Hepatocyte (in vitro differentiated cells): ENCODE results near the gene CCDC34. TPM values are rescaled to one million over a fixed set of nuclear protein-coding genes. Genes with fewer than 3 reads are reported as not detected.

Source experiments
- DNase-seq: peaks from one replicate; pipeline ENCODE4 v3.0.0-alpha.2; 2016; ENCODE audit warnings: low spot score
- H2AFZ ChIP-seq: fragments of 200-600 bp; sonication (generic); 2 replicates; pipeline ENCODE4 v1.6.0; 2016; ENCODE audit warnings: antibody characterized with exemption, mild to moderate bottlenecking
- H3K27ac ChIP-seq: fragments of 200-600 bp; sonication (generic); 2 replicates; pipeline ENCODE4 v1.5.1; 2016; ENCODE audit warnings: mild to moderate bottlenecking
- H3K27me3 ChIP-seq: fragments of 200-600 bp; sonication (generic); 2 replicates; pipeline ENCODE4 v1.6.1; 2016
- H3K36me3 ChIP-seq: fragments of 200-600 bp; sonication (generic); replicated peaks from 2 replicates; pipeline ENCODE4 v1.5.1; 2016; ENCODE audit warnings: low read depth; ENCODE audit not compliant: insufficient read depth
- H3K4me1 ChIP-seq: fragments of 200-600 bp; sonication (generic); 2 replicates; pipeline ENCODE4 v1.5.1; 2016; ENCODE audit warnings: mild to moderate bottlenecking, moderate library complexity; ENCODE audit not compliant: insufficient read depth
- H3K4me2 ChIP-seq: fragments of 200-600 bp; sonication (generic); 2 replicates; pipeline ENCODE4 v1.6.0; 2016
- H3K4me3 ChIP-seq: fragments of 200-600 bp; sonication (generic); 2 replicates; pipeline ENCODE4 v1.5.1; 2016; ENCODE audit warnings: mild to moderate bottlenecking
- H3K79me2 ChIP-seq: fragments of 200-600 bp; sonication (generic); 2 replicates; pipeline ENCODE4 v1.6.0; 2017; ENCODE audit warnings: mild to moderate bottlenecking
- H3K9me2 ChIP-seq: fragments of 200-600 bp; sonication (generic); replicated peaks from 2 replicates; pipeline ENCODE4 v1.6.0; 2017; ENCODE audit warnings: mild to moderate bottlenecking; ENCODE audit not compliant: insufficient read depth
- H3K9me3 ChIP-seq: fragments of 200-600 bp; sonication (generic); 2 replicates; pipeline ENCODE4 v1.5.1; 2016; ENCODE audit warnings: low read depth, mild to moderate bottlenecking
- H4K20me1 ChIP-seq: fragments of 200-600 bp; sonication (generic); 2 replicates; pipeline ENCODE4 v1.6.0; 2016; ENCODE audit warnings: mild to moderate bottlenecking; ENCODE audit not compliant: insufficient read depth, poor library complexity, severe bottlenecking
- EZH2 ChIP-seq: fragments of 200-600 bp; sonication (generic); IDR thresholded peaks from 2 replicates; pipeline ENCODE4 v1.6.1; 2016; ENCODE audit warnings: antibody characterized with exemption, mild to moderate bottlenecking, borderline replicate concordance
- EZH2phosphoT487 ChIP-seq: fragments of 200-600 bp; sonication (generic); IDR thresholded peaks from one replicate; pipeline ENCODE4 v1.6.1; 2018; ENCODE audit warnings: antibody characterized with exemption, mild to moderate bottlenecking, low read depth, moderate library complexity; ENCODE audit not compliant: unreplicated experiment, severe bottlenecking
- WGBS: methylation state at CpG from one replicate; pipeline ENCODE4 v1.1.6; 2016; ENCODE audit warnings: low lambda C conversion rate; ENCODE audit errors: missing lambda C conversion rate; 5-methylcytosine and 5-hydroxymethylcytosine counted together
- polyA plus RNA-seq: library from polyadenylated mRNA; unstranded; fragments of >200 nt; fragmentation: Nextera tagmentation; extraction: Ambion mirVana; gene quantifications from 2 replicates; pipeline ENCODE4 v1.2.1, GENCODE V29; 2016
- total RNA-seq: library from RNA; depleted of rRNA; stranded (reverse); fragments of >200 nt; gene quantifications from 2 replicates; pipeline ENCODE4 v1.2.3, GENCODE V29; 2014
- TF ChIP-seq, protein P1 (sequence below): fragments of 200-600 bp; sonication (generic); IDR thresholded peaks from 2 replicates; pipeline ENCODE4 v1.5.1; 2016; ENCODE audit warnings: antibody characterized with exemption, mild to moderate bottlenecking; ENCODE audit not compliant: poor library complexity

CCDC34 gene
- total and polyA plus RNA-seq, 2 experiments from 2014 or later = 6.0 to 7.5 TPM

- H4K20me1 ChIP-seq = no peaks in the 10 kb centered on the region
- DNase-seq = no peak
- H2AFZ ChIP-seq = no peak overlapping the region
- H3K79me2 ChIP-seq = peaks cover 5% of the 10 kb centered on the region
- H3K27ac ChIP-seq = no peak overlapping the region
- H3K4me3 ChIP-seq = no peak overlapping the region
- H3K27me3 ChIP-seq = no peaks in the 10 kb centered on the region
- no peaks in the 10 kb centered on the region for H3K36me3 ChIP-seq
- H3K4me1 ChIP-seq = peaks cover 28% of the 10 kb centered on the region
- no peaks in the 10 kb centered on the region for H3K9me3 ChIP-seq
- no peaks in the 10 kb centered on the region for H3K9me2 ChIP-seq
- no peak overlapping the region for H3K4me2 ChIP-seq
- TF ChIP-seq EZH2phosphoT487 (no peak), EZH2 (no peak)
These were observed 12.5 kb downstream of the CCDC34 start for GRCh38 chr11:27350511-27350910.

- H3K9me3 ChIP-seq = no peaks in the 10 kb centered on the region
- no peak overlapping the region for H2AFZ ChIP-seq
- no peaks in the 10 kb centered on the region for H3K9me2 ChIP-seq
- H3K4me3 ChIP-seq = no peak overlapping the region
- no peak for DNase-seq
- peaks cover 28% of the 10 kb centered on the region for H3K4me1 ChIP-seq
- peaks cover 5% of the 10 kb centered on the region for H3K79me2 ChIP-seq
- H3K27me3 ChIP-seq = no peaks in the 10 kb centered on the region
- TF ChIP-seq, protein P1, sequence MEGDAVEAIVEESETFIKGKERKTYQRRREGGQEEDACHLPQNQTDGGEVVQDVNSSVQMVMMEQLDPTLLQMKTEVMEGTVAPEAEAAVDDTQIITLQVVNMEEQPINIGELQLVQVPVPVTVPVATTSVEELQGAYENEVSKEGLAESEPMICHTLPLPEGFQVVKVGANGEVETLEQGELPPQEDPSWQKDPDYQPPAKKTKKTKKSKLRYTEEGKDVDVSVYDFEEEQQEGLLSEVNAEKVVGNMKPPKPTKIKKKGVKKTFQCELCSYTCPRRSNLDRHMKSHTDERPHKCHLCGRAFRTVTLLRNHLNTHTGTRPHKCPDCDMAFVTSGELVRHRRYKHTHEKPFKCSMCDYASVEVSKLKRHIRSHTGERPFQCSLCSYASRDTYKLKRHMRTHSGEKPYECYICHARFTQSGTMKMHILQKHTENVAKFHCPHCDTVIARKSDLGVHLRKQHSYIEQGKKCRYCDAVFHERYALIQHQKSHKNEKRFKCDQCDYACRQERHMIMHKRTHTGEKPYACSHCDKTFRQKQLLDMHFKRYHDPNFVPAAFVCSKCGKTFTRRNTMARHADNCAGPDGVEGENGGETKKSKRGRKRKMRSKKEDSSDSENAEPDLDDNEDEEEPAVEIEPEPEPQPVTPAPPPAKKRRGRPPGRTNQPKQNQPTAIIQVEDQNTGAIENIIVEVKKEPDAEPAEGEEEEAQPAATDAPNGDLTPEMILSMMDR = no peak
- TF ChIP-seq EZH2 (no peak), EZH2phosphoT487 (no peak)
- H3K27ac ChIP-seq = peak overlapping the region; percentile 36
- H3K4me2 ChIP-seq = peak overlapping the region; percentile 32
- no peaks in the 10 kb centered on the region for H4K20me1 ChIP-seq
- H3K36me3 ChIP-seq = no peaks in the 10 kb centered on the region
- 61% methylated on average over 2 of the region's 2 CpGs for WGBS
These were observed 13.1 kb downstream of the CCDC34 start for GRCh38 chr11:27349919-27350318.

- Histone ChIP-seq H3K9me3 (no peaks in the 10 kb centered on the region), H3K9me2 (no peaks in the 10 kb centered on the region), H2AFZ (no peak overlapping the region), H3K27ac (no peak overlapping the region), H3K4me2 (peak overlapping the region; percentile 48), H4K20me1 (no peaks in the 10 kb centered on the region), H3K36me3 (no peaks in the 10 kb centered on the region), H3K4me3 (no peak overlapping the region), H3K79me2 (peaks cover 5% of the 10 kb centered on the region), H3K27me3 (no peaks in the 10 kb centered on the region), H3K4me1 (peaks cover 21% of the 10 kb centered on the region)
- 18% methylated on average over 3 of the region's 3 CpGs for WGBS
- TF ChIP-seq EZH2phosphoT487 (no peak), EZH2 (no peak)
- TF ChIP-seq, protein P1 = no peak
- no peak for DNase-seq
These were observed 14.6 kb downstream of the CCDC34 start for GRCh38 chr11:27348340-27348873.

DNA sequence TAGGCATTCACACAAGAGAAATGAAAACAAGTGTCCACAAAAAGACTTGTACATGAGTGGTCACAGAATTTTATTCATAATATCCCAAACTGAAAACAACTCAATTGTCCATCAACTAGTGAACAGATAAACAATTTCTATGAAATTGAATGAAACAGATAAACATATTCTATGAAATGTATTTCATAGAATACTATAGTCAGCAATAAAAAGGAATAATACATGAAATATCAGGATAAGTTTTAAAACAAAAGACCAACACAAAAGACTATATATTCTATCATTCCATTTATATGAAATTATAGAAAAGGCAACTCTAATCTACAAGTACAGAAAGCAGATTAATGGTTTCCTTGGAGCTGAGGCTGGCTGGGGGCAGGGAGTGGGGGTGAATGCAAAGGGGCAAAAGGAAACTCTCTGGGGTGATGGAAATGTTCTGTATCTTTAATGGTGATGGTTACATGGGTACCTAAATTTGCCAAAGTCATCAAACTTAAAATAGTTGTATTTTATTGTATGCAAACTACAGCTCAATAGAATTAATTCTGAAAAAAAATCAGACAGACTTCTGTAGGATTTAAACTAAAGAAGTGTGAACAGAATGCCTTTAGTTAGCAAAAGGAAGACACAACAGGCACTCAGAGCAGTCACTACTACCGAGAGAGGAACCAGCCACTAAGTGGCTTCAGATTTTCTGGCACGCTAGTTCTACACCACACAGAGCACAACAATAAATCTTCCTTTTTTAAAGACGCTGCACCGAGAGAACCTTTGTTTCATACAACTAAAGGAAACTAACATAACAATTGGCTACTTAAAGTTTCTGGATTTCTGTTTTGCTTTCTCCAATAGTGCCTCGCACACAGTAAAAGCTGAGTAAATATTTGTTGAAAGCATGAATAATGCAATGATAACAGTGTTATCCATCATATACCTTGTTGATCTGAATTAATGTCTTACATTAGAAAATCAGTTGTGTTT lies 15.4 kb downstream of the CCDC34 start:
- DNase-seq = no peak
- peaks cover under 1% of the 10 kb centered on the region for H3K79me2 ChIP-seq
- H3K27me3 ChIP-seq = no peaks in the 10 kb centered on the region
- no peak for TF ChIP-seq EZH2phosphoT487
- TF ChIP-seq EZH2 = no peak
- TF ChIP-seq, protein P1 = no peak
- H3K9me3 ChIP-seq = no peaks in the 10 kb centered on the region
- peaks cover 21% of the 10 kb centered on the region for H3K4me1 ChIP-seq
- H3K36me3 ChIP-seq = no peaks in the 10 kb centered on the region
- WGBS = 11% methylated on average over 5 of the region's 5 CpGs
- H3K9me2 ChIP-seq = no peaks in the 10 kb centered on the region
- H4K20me1 ChIP-seq = no peaks in the 10 kb centered on the region
- peak overlapping the region; percentile 31 for H3K27ac ChIP-seq
- peak overlapping the region; percentile 48 for H3K4me2 ChIP-seq
- peak overlapping the region; percentile 5 for H2AFZ ChIP-seq
- no peak overlapping the region for H3K4me3 ChIP-seq
